Fibroblast of pulmonary artery (primary cell): Measurements from ENCODE around the gene PSMB2.

Source experiments
- DNase-seq: peaks from one replicate; pipeline ENCODE4 v3.0.0-alpha.2; 2010; ENCODE audit warnings: low read depth
- H3K4me3 ChIP-seq: replicated peaks from 2 replicates; pipeline ENCODE4 v1.5.1; 2011; ENCODE audit warnings: low read depth, mild to moderate bottlenecking, control low read depth, low read length, moderate library complexity
- CTCF ChIP-seq: IDR thresholded peaks from 2 replicates; pipeline ENCODE4 v1.5.1; 2011; ENCODE audit warnings: mild to moderate bottlenecking, control low read depth, low read length, inconsistent platforms; ENCODE audit errors: missing control alignments

The PSMB2 gene

GRCh38 chr1:35650416-35650815 is 9.1 kb upstream of the PSMB2 start:
- H3K4me3 ChIP-seq, result no peak overlapping the region
- DNase-seq, result no peak
- TF ChIP-seq CTCF, result no peak

GRCh38 chr1:35646043-35646442 is 4.7 kb upstream of the PSMB2 start:
- no peak overlapping the region for H3K4me3 ChIP-seq
- TF ChIP-seq CTCF, result no peak
- no peak for DNase-seq

DNA sequence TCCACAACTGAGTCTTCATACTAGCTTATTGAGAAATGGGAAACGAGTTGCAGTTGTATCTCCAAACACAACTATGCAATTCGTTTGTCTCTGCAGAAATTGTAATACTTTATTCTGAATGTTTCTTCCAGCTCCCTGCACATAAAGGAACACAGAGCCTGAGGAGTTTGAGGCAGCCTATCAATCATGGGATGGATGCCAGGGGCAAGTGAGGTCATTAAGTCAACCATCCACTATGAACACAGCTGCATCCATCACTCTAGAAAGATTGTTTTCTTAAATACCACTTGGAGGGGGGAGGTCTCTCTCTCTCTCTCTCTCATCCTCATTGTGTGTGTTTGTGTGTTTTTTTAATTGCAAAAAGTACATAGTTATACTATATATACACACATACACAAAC is 2.9 kb upstream of the PSMB2 start:
- no peak for DNase-seq
- TF ChIP-seq CTCF, result no peak
- H3K4me3 ChIP-seq, result no peak overlapping the region

- TF ChIP-seq CTCF, result no peak
- H3K4me3 ChIP-seq, result peak overlapping the region; percentile 99
- no peak for DNase-seq
Measured at GRCh38 chr1:35642471-35642955, 1.2 kb upstream of the PSMB2 start.

DNA sequence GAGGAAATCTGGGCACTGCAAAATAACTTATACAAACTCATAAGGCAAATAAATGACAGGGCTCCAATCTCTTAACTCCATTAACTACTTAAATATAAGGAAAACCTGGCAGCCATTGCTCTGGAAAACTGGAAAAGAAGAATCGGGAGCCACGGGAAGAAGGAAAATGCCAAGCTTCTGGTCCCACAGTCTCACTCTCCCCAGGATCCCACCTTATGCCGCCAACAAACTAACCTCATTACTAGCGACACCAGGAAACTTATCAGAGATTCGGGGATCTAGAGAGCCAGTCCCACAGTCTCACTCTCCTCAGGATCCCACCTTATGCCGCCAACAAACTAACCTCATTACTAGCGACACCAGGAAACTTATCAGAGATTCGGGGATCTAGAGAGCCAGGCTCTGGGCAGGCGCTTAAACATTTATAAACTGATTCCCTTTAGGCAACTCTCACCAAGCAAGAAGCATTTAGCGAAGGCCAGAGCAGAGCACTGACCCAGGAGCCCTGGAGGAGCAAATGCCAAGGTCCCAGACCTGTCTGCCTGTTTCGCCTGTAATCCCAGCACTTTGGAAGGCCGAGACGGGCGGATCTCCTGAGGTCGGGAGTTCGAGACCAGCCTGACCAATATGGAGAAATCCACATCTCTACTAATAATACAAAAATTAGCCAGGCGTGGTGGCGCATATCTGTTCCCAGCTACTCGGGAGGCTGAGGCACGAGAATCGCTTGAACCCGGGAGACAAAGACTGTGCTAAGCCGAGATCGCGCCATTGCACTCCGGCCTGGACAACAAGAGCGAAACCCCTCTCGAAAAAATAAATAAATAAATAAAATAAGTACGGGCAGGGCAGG is 720 bp downstream of the PSMB2 start:
- H3K4me3 ChIP-seq, result peak overlapping the region; percentile 99
- DNase-seq, result no peak
- no peak for TF ChIP-seq CTCF

GRCh38 chr1:35637401-35637809 is 3.9 kb downstream of the PSMB2 start:
- DNase-seq, result peak; percentile 45
- TF ChIP-seq CTCF, result no peak
- H3K4me3 ChIP-seq, result peak overlapping the region; percentile 56

DNA sequence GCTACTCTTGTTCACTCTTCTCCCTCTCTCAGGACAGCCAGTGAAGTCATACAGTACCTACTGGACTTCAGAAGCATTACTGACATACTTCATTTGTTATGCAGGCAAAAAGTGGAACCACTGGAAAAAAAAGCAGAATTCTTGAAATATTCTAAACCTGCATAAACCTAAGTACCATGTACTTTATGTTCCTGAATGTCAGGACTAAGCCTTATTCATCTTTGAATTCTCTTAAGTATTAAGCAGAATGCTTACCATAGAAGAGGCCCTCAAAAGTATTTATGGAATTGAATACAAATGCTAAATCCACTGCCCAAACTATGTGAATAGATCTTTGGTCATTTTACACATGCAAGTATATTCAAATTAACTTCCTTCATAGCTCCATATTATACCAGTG is 7.8 kb downstream of the PSMB2 start:
- H3K4me3 ChIP-seq, result no peak overlapping the region
- no peak for DNase-seq
- TF ChIP-seq CTCF, result no peak
